Endothelial cell of umbilical vein (primary cell): ENCODE results near the gene ADAT1. TPM values are rescaled to one million over a fixed set of nuclear protein-coding genes. Genes with fewer than 3 reads are reported as not detected.

ENCODE experiments used
- BruUV-seq: library from RNA; stranded (reverse); fragments of 400-500 nt; replicated peaks from 2 replicates; lab custom pipeline; 2021; lab: Mats Ljungman, UMichigan
- CTCF ChIA-PET: fragments of 300-600, 350-600 bp; sonication (Branson Sonifier 250); formaldehyde crosslinking; loops from one replicate; lab custom pipeline; 2021; ENCODE audit warnings: antibody characterized with exemption, inconsistent platforms; lab: Charles Lee
- POLR2A ChIA-PET: fragments of 300-600, 350-600 bp; sonication (Branson Sonifier 250); formaldehyde crosslinking; loops from one replicate; lab custom pipeline; 2021; ENCODE audit warnings: antibody characterized with exemption, inconsistent platforms; lab: Charles Lee
- DNase-seq: peaks from one replicate; pipeline ENCODE4 v3.0.0-alpha.2; 2011; ENCODE audit warnings: low read depth, low spot score
- FAIRE-seq: peaks from 2 replicates; lab custom pipeline; 2011; peaks lifted over from hg19 to GRCh38; lab: Jason Lieb, UNC
- H2AFZ ChIP-seq: 2 replicates; pipeline ENCODE4 v1.6.0; 2012; ENCODE audit warnings: low read depth, low read length, control low read depth, inconsistent platforms
- H3K27ac ChIP-seq: 2 replicates; pipeline ENCODE4 v1.5.1; 2011; ENCODE audit warnings: low read depth, mild to moderate bottlenecking, control low read depth, low read length, moderate library complexity; ENCODE audit not compliant: insufficient read depth
- H3K27me3 ChIP-seq, 2 experiments: 2 replicates each; pipeline versions ENCODE4 v1.6.0 to v1.6.1; 2011; ENCODE audit warnings: low read length in 2 of 2, mixed read lengths in 1 of 2; ENCODE audit not compliant: control insufficient read depth in 2 of 2, insufficient read depth in 2 of 2
- H3K36me3 ChIP-seq, 2 experiments: 2 replicates in 1 of 2; 3 replicates in 1 of 2; pipeline ENCODE4 v1.5.1; 2011; ENCODE audit warnings: low read length in 2 of 2, mild to moderate bottlenecking in 1 of 2, moderate library complexity in 1 of 2; ENCODE audit not compliant: control insufficient read depth in 2 of 2, insufficient read depth in 2 of 2; ENCODE audit errors: extremely low read depth in 1 of 2
- H3K4me1 ChIP-seq: 3 replicates; pipeline ENCODE4 v1.5.1; 2011; ENCODE audit warnings: mild to moderate bottlenecking, low read length; ENCODE audit not compliant: control insufficient read depth, insufficient read depth; ENCODE audit errors: extremely low read depth
- H3K4me2 ChIP-seq: 2 replicates; pipeline ENCODE4 v1.6.1; 2011; ENCODE audit warnings: low read length, control low read depth, mixed read lengths; ENCODE audit not compliant: insufficient read depth
- H3K4me3 ChIP-seq, 3 experiments: fragments of 200-600 bp in 1 of 3; sonication (generic), shearing (Covaris generic) in 1 of 3; replicated peaks in 1 of 3; 2 replicates each; pipeline ENCODE4 v1.5.1; 2011 to 2016; ENCODE audit warnings: control low read depth in 3 of 3, low read length in 3 of 3, mild to moderate bottlenecking in 2 of 3, inconsistent platforms in 1 of 3, low read depth in 1 of 3, moderate library complexity in 1 of 3; ENCODE audit not compliant: insufficient read depth in 1 of 3
- H3K79me2 ChIP-seq: 2 replicates; pipeline ENCODE4 v1.6.0; 2012; ENCODE audit warnings: low read length, inconsistent platforms; ENCODE audit not compliant: control insufficient read depth, insufficient read depth
- H3K9ac ChIP-seq: replicated peaks from 2 replicates; pipeline ENCODE3; 2011; ENCODE audit warnings: low read length, control low read depth; ENCODE audit not compliant: insufficient read depth; ENCODE audit errors: extremely low read depth
- H3K9me1 ChIP-seq: replicated peaks from 3 replicates; pipeline ENCODE4 v1.6.0; 2011; ENCODE audit warnings: mild to moderate bottlenecking, low read length; ENCODE audit not compliant: control insufficient read depth, insufficient read depth; ENCODE audit errors: extremely low read depth
- H3K9me3 ChIP-seq: replicated peaks from 2 replicates; pipeline ENCODE4 v1.5.1; 2012; ENCODE audit warnings: low read length, inconsistent platforms; ENCODE audit not compliant: control insufficient read depth, insufficient read depth
- H4K20me1 ChIP-seq: replicated peaks from 2 replicates; pipeline ENCODE3; 2011; ENCODE audit warnings: mild to moderate bottlenecking, low read length; ENCODE audit not compliant: control insufficient read depth, insufficient read depth; ENCODE audit errors: extremely low read depth
- CTCF ChIP-seq, 2 donors: IDR thresholded peaks; 1 replicate in 1 of 2; 2 replicates in 1 of 2; pipeline ENCODE4 v1.5.1; 2011; ENCODE audit warnings: low read length in 2 of 2, mild to moderate bottlenecking in 2 of 2, moderate library complexity in 2 of 2, control low read depth in 1 of 2, inconsistent platforms in 1 of 2, low read depth in 1 of 2; ENCODE audit not compliant: insufficient read depth in 1 of 2; ENCODE audit errors: extremely low read depth in 1 of 2
- EZH2 ChIP-seq: IDR thresholded peaks from 2 replicates; pipeline ENCODE4 v1.6.1; 2012; ENCODE audit warnings: borderline replicate concordance, low read depth, mild to moderate bottlenecking, moderate library complexity, low read length, inconsistent platforms; ENCODE audit not compliant: severe bottlenecking
- FOS ChIP-seq: IDR thresholded peaks from 2 replicates; pipeline ENCODE4 v1.6.1; 2011; ENCODE audit warnings: mild to moderate bottlenecking, low read length, moderate library complexity, borderline replicate concordance; ENCODE audit not compliant: insufficient read depth
- MYC ChIP-seq: IDR thresholded peaks from one replicate; pipeline ENCODE4 v1.6.1; 2011; ENCODE audit warnings: mild to moderate bottlenecking, low read depth, low read length
- POLR2A ChIP-seq: IDR thresholded peaks from 2 replicates; pipeline ENCODE4 v1.6.1; 2012; ENCODE audit warnings: low read depth, mild to moderate bottlenecking, control low read depth, low read length
- POLR2AphosphoS5 ChIP-seq: IDR thresholded peaks from 2 replicates; pipeline ENCODE4 v1.6.1; 2012; ENCODE audit warnings: low read depth, mild to moderate bottlenecking, control low read depth, low read length, moderate library complexity; ENCODE audit not compliant: insufficient read depth
- dilution Hi-C: fragments of 300-500 bp; cut with MboI; formaldehyde crosslinking; loops from one replicate; pipeline ENCODE4 v1.15.0; 2019; ENCODE audit warnings: low sequenced_read_pairs; ENCODE audit not compliant: extremely low pct_ligation_motif_present
- intact Hi-C: fragments of 100-400 bp; cut with micrococcal nuclease; formaldehyde crosslinking; loops from one replicate; pipeline ENCODE4 v1.10.0; 2022
- polyA plus RNA-seq, 4 experiments: library from polyadenylated mRNA; depleted of rRNA in 3 of 4; stranded (reverse) in 3 of 4; unstranded in 1 of 4; fragments of >200 nt; gene quantifications; 2 replicates each; pipeline versions ENCODE4 v1.2.1 to v1.2.3, GENCODE V29; 2011 to 2012; ENCODE audit warnings: missing spikeins in 1 of 4
- total RNA-seq: library from RNA; stranded (reverse); gene quantifications from 2 replicates; pipeline ENCODE4 v1.2.3, GENCODE V29; 2021

Gene ADAT1
- total and polyA plus RNA-seq, 2 donors (not counting 3 experiments of a cell fraction or from before 2014, with no cell fraction given), result 27.2 to 56.6 TPM

- ChIA-PET CTCF (interaction anchor here (0.9 to 4.1 kb wide), 5 partner anchors 10 to 367 kb away, joined by 3 to 17 read pairs (median 4); no protein-coding TSS in a partner anchor), POLR2A (interaction anchor here (0.5 kb wide), 1 partner anchor 13 kb away, joined by 4 read pairs; no protein-coding TSS in a partner anchor)
- peaks cover 16 to 18% of the 10 kb centered on the region in 2 experiments for H3K36me3 ChIP-seq
- H3K4me2 ChIP-seq, result peak within 1 kb of the TSS; percentile 79
- BruUV-seq, result no TSS peak
- intact Hi-C loops, result loop anchor here (1.0 to 5.0 kb wide), 5 partner anchors 10 to 196 kb away; partner anchors contain the start of genes ADAT1, KARS1, TERF2IP and TMEM231
- H4K20me1 ChIP-seq, result no peaks in the 10 kb centered on the region
- H2AFZ ChIP-seq, result peak within 1 kb of the TSS; percentile 91
- DNase-seq (peak; percentile 84), FAIRE-seq (peak; percentile 85)
- H3K79me2 ChIP-seq, result peaks cover 13% of the 10 kb centered on the region
- TF ChIP-seq POLR2AphosphoS5 (peak; percentile 76), EZH2 (no peak), POLR2A (peak; percentile 66)
- H3K27ac ChIP-seq, result no peak within 1 kb of the TSS
- dilution Hi-C loops, result no loop called here
- peaks cover 9% of the 10 kb centered on the region for H3K4me1 ChIP-seq
- no peaks in the 10 kb centered on the region for H3K9me3 ChIP-seq
- peak within 1 kb of the TSS; percentile 48 to 83 (median 79) for H3K4me3 ChIP-seq
- peaks cover 7 to 24% of the 10 kb centered on the region in 2 experiments for H3K27me3 ChIP-seq
- H3K9ac ChIP-seq, result peak within 1 kb of the TSS; percentile 58
- H3K9me1 ChIP-seq, result no peaks in the 10 kb centered on the region
Observed at GRCh38 chr16:75566040-75566757, 56.9 kb downstream of the ADAT1 start, which contains the start of gene GABARAPL2. Gene GABARAPL2, plus strand, starts transcription at chr16:75566379. Its CDS starts 108 bp downstream, at chr16:75566487.

GRCh38 chr16:75565640-75566039 is 57.4 kb downstream of the ADAT1 start:
- Histone ChIP-seq H2AFZ (peak overlapping the region; percentile 91), H3K9ac (peak overlapping the region; percentile 58), H3K27me3 (peaks cover 7 to 26% of the 10 kb centered on the region in 2 experiments), H3K79me2 (peaks cover 13% of the 10 kb centered on the region), H3K4me3 (peak overlapping the region; percentile 48 to 83 (median 79)), H3K9me3 (no peaks in the 10 kb centered on the region), H4K20me1 (no peaks in the 10 kb centered on the region), H3K27ac (no peak overlapping the region), H3K9me1 (no peaks in the 10 kb centered on the region), H3K4me2 (peak overlapping the region; percentile 77), H3K4me1 (peaks cover 9% of the 10 kb centered on the region), H3K36me3 (peaks cover 14 to 18% of the 10 kb centered on the region in 2 experiments)
- no TSS peak for BruUV-seq
- dilution Hi-C loops (no loop called here), intact Hi-C loops (loop anchor here (1.0 to 5.0 kb wide), 5 partner anchors 9 to 197 kb away; partner anchors contain the start of genes ADAT1, KARS1, TERF2IP and TMEM231)
- ChIA-PET CTCF (interaction anchor here (1.0 to 4.1 kb wide), 5 partner anchors 10 to 366 kb away, joined by 3 to 17 read pairs (median 4); no protein-coding TSS in a partner anchor), POLR2A (interaction anchor here (0.5 kb wide), 1 partner anchor 12 kb away, joined by 4 read pairs; no protein-coding TSS in a partner anchor)
- TF ChIP-seq POLR2A, result no peak
- no peak for TF ChIP-seq MYC
- no peak for TF ChIP-seq CTCF (IDR thresholded peaks at IDR 0.05; ENCODE audit: extremely low read depth in 1 of 2, insufficient read depth in 1 of 2, low read depth in 1 of 2, low read length in 2 of 2)
- no peak for TF ChIP-seq FOS
- TF ChIP-seq EZH2, result no peak
- no peak for TF ChIP-seq POLR2AphosphoS5
- no peak for DNase-seq
- no peak for FAIRE-seq
